GM19324 (cell line): ENCODE results near the gene GGT5.
"Not testable (repeated sequence)": the region's sequence is repeated elsewhere in the genome, so short reads cannot be mapped to it uniquely, and the experiment has no call there.

Source experiments
- ATAC-seq: cut with Tn5 transposase; IDR thresholded peaks from one replicate; pipeline ENCODE4 v1.9.1; 2021; ENCODE audit warnings: mild to moderate bottlenecking, moderate library complexity; ENCODE audit not compliant: unreplicated experiment, low FRiP score

Gene GGT5

GRCh38 chr22:24245030-24245431, at the start of gene GGT5:
Gene GGT5, minus strand, starts transcription at chr22:24245082. Its CDS starts 357 bp downstream, at chr22:24244725.
- not testable (repeated sequence) for ATAC-seq

GRCh38 chr22:24292202-24292830, 47.4 kb upstream of the GGT5 start:
- not testable (repeated sequence) for ATAC-seq

- no peak for ATAC-seq
Measured at GRCh38 chr22:24291515-24292201, 46.8 kb upstream of the GGT5 start.

- no peak for ATAC-seq
Measured at GRCh38 chr22:24290459-24290858, 45.6 kb upstream of the GGT5 start.

GRCh38 chr22:24289741-24290163, 44.9 kb upstream of the GGT5 start:
- no peak for ATAC-seq

GRCh38 chr22:24289114-24289513, 44.2 kb upstream of the GGT5 start:
- no peak for ATAC-seq

GRCh38 chr22:24287801-24288200, 42.9 kb upstream of the GGT5 start:
- ATAC-seq: not testable (repeated sequence)

GRCh38 chr22:24287212-24287611, 42.3 kb upstream of the GGT5 start:
- ATAC-seq: not testable (repeated sequence)

- ATAC-seq: no peak
Measured at GRCh38 chr22:24285245-24285644, 40.4 kb upstream of the GGT5 start.

- no peak for ATAC-seq
Measured at GRCh38 chr22:24284747-24285203, 39.9 kb upstream of the GGT5 start.

- no peak for ATAC-seq
Measured at GRCh38 chr22:24282401-24282800, 37.5 kb upstream of the GGT5 start.

GRCh38 chr22:24280363-24280762, 35.5 kb upstream of the GGT5 start:
- ATAC-seq: not testable (repeated sequence)

- ATAC-seq: not testable (repeated sequence)
Measured at GRCh38 chr22:24274696-24275405, 30.0 kb upstream of the GGT5 start.

GRCh38 chr22:24273906-24274305, 29.0 kb upstream of the GGT5 start:
- ATAC-seq: not testable (repeated sequence)

GRCh38 chr22:24273031-24273430, 28.1 kb upstream of the GGT5 start:
- ATAC-seq: not testable (repeated sequence)

- ATAC-seq: no peak
Measured at GRCh38 chr22:24271386-24271854, 26.5 kb upstream of the GGT5 start.

- peak; percentile 92 for ATAC-seq
Measured at GRCh38 chr22:24270556-24271385, 25.9 kb upstream of the GGT5 start, which contains the start of gene SPECC1L. Gene SPECC1L, plus strand, starts transcription at chr22:24270831. Its CDS starts 31,401 bp downstream, at chr22:24302232.

- ATAC-seq: not testable (repeated sequence)
Measured at GRCh38 chr22:24266495-24266894, 21.6 kb upstream of the GGT5 start.

GRCh38 chr22:24265734-24266133, 20.9 kb upstream of the GGT5 start:
- no peak for ATAC-seq

- ATAC-seq: not testable (repeated sequence)
Measured at GRCh38 chr22:24264329-24264896, 19.5 kb upstream of the GGT5 start.
